Raji (cell line): Measurements from ENCODE around the gene DPYSL4.

Experiments
- POLR2A ChIP-seq: IDR thresholded peaks from 2 replicates; pipeline ENCODE4 v1.6.1; 2011; ENCODE audit warnings: low read depth, low read length, control low read depth; ENCODE audit not compliant: insufficient read depth

Gene DPYSL4

DNA sequence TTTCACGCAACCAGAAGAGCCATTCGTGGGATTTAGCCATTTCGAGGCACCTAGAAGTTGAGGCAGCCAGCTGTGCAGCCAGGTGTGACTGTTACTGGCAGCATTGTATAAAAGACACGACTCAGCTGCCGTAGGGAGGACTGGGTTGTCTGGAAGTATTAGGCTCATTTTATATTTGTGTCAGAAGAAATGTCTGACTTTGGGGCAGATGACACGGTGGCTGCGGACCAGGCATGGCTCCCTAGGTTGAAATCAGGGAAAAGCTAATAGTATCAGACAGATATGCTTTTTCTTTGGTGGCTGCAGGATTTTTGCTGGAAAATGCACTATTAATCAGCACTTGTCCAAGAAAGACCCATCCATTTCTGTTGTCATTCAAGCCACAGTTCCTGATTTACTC is 4.2 kb upstream of the DPYSL4 start:
- TF ChIP-seq POLR2A, result no peak

DNA sequence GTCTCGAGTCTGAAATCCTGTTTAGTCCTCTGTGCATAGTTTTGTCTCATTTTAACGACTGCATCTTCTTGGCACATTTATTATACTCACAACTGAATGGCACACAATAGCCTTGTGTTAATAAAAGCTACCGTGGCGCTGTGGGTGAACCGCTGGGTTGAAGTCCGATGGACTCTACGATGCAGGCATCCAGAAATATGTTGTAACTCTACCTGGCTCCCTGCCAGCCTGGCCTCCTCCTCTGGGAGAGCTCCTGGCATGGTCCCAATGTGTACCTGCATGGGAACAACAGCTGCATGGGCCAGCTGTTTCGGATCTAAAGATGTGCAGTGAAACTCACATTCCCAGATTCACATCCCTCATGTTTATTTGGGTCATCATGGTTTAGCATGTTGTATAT is 3.7 kb upstream of the DPYSL4 start:
- TF ChIP-seq POLR2A, result no peak

DNA sequence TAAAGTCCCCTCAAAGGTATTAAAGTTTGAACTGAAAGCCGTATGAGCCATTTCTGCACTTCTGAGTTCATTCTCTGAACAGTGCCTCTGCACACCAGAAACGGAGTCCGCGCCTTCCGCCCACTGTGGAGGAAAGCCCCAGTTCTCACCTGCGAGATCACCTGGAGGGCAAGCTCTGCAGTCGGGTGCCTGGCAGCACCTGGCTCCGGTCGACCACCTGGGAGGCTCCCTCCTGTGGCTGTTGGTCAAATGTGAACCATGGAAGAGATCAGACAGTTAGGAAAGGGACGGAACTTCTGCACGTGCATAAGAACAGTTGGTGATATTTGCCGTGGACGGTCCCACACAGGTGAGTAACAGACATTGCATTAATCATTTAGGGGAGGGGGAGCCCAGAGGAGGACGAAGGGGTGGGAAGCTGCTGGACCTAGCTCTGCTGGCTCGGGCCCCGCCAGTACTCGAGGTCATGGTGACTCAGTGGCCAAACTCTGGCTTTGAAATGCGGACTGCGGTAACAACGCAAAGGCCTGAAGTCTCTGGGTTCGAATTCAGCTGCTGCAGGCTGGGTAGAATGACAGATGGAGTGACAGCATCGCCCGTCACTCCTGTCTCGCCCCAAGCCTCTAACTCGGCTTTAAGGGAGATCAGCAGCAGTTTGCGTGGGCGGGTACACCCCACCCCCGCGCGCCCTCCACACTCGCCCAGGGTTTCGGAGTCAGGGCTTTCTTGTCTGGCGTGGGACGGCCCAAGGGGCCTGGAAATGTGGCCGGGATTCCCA is 1.7 kb upstream of the DPYSL4 start:
- no peak for TF ChIP-seq POLR2A

DNA sequence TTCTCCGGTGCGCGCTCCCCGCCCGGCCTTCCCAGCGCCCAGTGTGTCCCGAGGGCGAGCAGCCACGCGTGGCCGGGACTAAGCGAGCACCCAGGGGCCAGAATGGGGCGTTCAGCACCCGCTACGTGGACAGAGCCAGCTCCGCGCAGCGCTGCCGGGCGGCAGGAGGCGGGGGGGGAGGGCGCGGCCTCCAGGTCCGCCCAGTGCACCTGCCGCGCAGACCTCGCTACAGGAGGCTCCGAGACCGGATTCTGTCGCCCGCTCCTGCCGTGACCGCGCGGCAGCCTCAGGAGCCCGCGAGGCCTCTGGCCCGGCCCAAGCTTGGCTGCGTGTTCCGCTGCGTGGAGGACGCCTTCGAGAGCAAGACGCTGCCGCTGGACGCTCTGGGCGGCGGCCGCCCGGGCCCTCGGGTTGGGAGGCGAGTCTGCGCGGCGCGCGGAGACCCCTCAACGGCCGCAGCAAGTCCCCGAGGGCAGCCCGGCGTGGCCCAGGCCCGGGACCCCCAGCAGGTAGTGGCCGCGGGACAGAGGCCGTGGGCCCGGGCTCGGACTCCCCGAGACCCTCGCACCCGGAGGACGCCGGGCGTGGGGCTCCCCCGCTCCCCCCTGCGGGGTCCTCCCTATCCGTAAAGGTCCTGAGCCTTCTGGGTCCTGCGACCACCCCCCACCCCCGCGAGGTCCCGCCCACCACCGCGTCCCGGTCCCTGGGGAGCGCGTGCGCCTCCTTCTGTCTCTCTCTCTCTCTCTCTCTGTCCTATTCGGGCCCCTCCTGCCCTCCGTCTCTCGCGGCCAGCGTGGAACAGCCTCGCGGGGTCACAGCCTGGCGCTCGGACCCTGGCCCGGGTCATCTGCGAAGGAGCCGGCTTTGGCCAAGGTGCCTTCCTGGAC is 904 bp upstream of the DPYSL4 start:
- TF ChIP-seq POLR2A, result no peak

DNA sequence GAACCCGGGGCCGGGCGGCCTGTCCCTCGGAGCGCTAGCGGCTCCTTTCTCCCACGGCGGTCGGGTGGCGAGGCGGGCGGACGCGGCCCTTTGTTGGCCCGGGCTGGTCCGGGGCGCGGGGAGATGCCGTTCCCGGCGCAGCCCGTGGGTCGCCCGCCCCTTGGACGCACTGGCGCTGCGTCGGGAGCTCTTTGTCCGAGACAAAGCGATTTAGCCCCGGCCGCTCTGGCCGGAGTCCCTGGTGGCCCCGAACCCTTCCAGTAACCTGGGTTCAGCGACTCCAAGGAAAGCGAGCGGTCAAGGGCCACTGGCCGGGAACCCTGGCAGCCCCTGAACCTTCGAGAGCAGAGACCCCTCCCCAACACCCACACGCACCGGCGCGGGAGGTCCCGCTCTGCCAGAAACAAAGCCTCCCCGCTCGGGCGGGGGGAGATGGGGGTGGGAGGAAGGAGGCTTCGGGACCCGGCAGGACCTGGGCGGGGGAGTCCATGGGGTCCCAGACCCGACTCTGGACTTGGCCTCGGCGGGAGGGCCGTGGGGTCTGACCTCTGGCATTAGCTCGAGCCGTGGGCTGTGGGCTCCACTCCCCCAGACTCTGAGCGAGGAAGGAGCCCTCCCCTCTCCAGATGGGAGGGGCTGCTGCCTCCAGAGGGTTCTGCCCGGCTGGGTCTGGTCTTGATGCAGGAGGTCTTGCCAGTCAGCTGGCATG is 836 bp downstream of the DPYSL4 start:
- TF ChIP-seq POLR2A, result no peak

DNA sequence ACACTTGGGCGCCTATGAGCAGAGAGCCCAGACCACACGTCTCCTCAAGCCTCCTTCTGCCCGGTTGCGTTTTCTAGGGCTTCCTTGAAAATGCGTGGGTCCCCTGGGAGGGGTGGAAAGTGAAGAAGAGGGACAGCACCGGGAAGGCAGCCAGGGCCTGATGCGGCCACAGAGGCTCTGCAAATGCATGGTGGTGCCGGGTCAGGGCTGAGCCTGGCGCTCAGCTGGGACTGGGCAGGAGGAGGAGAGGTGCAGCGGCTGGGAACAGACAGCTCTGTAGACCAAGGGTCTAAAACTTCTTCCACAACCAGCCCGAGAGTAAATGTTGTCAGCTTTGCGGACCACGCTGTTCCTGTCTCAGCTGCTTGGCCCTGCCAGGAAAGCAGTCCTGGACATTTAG is 1.6 kb downstream of the DPYSL4 start:
- no peak for TF ChIP-seq POLR2A

DNA sequence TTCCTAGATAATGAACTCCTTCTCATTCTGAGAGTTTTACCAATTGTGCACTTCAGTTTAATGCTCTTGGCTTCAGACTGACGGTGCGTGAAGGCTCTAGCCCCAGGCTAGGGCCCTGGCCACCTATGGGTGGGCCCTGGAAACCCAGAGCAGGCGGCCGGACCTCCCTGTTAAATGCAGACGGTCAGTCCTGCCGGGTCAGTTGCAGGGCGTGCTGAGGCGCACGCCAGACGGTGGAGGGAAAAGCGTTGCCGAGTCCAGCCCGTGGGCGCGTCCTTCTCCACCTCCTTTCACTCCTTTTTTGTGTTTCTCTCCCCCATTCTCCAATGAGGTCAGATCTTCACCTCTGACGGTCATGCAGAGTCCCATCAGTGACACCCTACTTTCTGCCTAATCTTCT is 2.3 kb downstream of the DPYSL4 start:
- TF ChIP-seq POLR2A, result no peak

DNA sequence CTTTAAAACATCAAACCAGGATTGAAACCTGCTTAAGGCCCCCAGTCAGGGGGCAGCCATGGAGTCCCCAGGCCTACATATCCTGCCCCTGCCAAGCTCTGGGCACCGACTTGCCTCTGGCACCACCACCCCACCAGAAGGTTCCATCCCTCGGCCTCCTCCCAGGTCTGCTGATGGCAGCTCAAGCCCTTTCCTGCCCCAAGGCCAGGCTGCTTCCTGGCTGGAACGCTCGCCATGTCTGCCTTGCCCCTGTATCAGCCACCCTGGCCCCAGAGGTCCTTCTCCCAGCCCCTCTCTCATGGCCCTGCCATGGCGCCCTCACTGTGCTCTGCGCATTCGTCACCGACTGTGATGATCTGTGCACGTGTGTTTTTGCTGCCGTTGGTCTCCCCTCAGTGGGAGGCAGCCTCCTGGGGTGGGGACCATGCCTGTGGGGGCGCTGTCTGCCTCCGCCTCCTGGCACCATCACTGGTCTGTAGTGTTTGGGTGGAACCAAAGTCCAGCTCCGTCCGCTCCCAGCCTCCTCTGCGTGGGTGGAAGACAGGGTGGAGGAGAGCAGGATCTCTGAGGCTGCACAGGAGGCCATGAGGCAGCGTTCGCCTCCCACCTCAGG is 3.2 kb downstream of the DPYSL4 start:
- TF ChIP-seq POLR2A, result no peak

DNA sequence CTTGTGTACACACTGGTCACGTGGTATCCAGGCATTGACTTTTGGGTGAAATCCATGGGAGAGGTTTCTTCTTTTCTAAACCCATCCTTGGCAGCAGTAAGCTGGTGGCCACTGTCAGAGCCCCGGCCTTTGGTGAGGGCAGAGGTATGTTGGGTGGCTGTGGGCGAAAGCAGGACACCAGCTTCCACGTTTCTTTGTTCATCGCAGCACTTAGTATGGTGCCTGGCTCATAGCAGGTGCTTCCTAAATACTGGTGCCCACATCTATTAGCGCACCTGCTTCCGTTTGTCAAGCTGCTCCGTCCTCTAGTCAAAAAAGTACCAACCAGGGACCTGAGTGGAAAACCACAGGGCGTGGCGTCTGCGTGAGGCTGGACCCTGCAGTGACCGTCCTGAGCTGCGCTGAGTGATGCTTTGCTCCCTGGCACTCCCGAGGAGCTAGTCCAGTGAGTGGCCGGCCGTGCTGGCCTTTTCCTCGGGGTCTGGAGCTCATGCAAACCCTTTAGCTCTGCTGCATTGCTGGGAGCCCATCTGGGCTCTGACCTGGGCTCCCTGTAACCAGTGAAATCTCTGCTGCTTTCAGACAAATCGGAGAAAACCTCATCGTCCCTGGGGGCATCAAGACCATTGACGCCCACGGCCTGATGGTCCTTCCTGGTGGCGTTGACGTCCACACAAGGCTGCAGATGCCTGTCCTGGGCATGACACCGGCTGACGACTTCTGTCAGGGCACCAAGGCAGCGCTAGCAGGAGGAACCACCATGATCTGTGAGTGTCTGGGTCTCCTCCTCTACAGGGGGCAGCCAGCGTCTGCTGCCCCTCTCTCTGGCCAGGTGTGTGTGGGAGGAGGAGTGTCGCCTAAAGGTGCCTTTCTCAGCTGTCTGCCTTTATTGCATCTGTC is 5.6 kb downstream of the DPYSL4 start:
- TF ChIP-seq POLR2A, result no peak

DNA sequence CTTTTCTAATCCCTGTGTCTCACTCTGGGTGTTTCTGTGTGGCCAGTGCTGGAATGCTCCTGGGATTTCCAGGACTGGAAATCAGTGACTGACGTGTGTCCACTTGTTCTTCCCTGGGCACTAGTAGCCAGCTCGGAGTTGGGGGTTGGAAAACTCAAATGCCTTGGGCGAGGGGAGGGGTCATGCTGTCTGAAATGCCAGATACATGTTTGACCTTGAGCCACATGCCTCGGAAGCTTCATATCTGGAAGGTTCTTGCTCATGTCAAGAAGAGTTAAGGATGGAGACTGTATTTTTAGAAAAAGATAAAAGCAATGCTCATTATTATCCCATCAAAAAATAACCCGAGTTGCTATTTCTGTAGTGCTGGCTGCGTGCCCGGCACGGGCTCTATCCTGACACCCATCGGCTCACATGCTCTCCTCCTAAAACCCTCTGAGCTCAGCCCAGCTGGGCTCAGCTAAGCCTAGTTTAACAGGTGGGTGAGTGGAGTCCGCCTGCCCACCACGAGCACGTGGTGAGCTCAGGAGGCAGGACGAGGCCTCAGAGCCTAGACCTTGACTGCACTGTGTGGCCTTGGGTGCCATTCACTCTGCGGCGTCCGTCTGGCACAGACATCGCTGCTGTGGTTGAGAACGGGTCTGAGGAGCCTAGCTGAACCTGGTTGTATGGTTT is 6.4 kb downstream of the DPYSL4 start:
- TF ChIP-seq POLR2A, result no peak

DNA sequence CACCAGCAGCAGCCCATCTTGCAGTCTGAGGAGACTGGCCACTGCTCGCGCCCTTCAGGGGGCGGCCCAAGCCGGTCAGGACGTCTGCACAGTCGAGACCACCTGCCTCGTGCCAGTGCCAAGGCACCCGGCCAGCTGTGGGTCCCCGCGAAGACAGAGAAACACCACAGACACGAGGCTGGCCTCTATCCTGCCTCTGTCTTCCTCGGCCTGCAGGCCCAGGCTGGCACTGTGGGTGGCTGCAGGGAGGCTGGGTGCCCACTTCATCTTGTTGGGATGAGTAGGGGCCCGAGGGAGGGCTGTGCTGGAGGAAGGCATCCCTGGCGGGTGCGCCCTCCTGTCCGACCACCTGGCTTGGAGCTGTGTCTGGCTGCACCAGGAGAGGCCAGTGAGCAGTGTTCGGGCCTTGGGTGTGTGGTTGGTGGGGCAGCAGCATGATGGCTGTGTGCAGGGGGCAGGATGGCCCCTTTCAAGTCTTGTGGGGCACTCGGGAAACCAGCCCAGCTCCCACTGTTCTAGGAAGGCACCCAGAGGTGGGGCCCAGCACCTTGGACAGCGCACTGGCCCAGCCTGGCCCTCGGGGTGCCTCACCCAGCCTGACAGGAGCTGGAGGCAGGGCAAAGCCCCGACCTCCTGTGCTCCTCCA is 7.3 kb downstream of the DPYSL4 start:
- TF ChIP-seq POLR2A, result no peak

DNA sequence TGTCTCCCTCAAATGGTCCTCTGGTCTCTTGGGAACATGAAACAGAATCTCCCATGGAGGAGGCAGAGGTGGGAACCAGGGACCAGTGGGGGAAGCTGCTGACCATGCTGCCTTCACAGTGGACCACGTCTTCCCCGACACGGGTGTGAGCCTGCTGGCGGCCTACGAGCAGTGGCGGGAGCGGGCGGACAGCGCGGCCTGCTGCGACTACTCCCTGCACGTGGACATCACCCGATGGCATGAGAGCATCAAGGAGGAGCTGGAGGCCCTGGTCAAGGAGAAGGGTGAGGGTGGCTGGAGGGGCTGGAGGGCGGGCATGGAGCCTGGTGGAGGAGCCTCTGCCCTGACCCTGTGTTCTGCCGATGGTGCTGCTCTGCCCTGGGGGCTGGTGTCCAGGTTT is 8.0 kb downstream of the DPYSL4 start:
- no peak for TF ChIP-seq POLR2A

DNA sequence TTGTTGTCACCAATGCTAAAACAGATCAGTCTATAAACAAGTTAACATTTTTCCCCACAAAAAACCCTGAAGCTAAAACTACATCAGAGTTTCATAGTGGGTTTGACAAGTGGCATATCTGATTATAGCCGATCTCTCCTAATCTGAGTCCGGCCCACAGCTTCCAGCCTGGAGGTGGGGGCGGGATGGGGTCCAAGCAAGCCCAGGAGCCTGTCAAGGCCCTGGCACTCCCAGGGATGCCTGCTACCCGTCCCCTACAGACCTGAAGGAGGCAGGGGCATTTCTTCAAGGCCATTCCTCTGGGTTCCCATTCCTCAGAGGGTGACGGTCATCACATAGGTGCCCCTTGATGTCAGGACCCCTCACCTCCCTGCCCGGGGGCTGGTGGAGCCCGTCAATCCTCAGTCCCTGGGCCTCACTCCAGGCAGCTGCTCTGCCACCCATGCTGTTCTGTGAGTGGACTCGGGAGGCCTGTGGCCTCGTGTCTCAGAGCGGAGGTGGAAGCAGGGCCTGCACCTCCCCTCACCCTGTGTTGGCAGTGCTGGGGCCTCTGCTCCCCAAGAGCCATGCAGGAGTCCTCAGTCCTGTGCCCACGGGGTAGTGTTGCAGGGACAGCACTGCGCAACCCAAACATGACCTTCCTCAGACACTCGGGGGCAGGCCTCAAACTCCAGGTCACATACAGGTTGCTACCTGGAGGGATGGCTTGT is 8.8 kb downstream of the DPYSL4 start:
- TF ChIP-seq POLR2A, result no peak
